ENCODE data around the gene MRPL22.

DNA sequence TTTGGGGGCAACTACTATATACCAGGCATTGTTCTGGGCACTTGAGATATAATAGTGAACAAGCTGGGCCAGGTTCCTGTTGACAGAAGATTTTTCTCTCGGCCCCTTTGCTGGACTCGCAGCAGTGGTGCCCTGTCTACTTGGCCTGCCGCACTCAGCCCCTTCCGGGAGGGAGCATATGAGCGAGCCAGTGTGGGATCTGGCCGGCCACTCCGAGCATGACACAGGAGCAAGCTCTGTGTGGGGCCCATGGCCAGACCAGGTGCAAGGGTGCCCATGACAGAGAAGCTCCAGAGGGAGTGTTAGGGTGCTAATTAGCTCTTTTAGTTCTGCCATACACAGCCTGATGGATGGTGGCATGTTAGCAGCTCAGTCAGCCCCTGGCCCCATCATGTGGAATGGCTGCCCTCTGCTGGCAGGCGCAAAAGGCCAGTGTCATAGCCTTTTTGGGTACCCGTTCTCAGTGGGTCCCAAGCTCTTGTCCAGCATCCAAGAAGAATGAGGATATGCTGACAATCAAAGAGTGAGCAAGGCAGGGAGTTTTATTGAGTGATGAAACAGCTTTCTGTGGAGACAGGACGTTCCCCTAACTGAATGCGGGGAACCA lies 63.4 kb downstream of the MRPL22 start:
- TF ChIP-seq, protein P1, sequence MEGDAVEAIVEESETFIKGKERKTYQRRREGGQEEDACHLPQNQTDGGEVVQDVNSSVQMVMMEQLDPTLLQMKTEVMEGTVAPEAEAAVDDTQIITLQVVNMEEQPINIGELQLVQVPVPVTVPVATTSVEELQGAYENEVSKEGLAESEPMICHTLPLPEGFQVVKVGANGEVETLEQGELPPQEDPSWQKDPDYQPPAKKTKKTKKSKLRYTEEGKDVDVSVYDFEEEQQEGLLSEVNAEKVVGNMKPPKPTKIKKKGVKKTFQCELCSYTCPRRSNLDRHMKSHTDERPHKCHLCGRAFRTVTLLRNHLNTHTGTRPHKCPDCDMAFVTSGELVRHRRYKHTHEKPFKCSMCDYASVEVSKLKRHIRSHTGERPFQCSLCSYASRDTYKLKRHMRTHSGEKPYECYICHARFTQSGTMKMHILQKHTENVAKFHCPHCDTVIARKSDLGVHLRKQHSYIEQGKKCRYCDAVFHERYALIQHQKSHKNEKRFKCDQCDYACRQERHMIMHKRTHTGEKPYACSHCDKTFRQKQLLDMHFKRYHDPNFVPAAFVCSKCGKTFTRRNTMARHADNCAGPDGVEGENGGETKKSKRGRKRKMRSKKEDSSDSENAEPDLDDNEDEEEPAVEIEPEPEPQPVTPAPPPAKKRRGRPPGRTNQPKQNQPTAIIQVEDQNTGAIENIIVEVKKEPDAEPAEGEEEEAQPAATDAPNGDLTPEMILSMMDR (conservative IDR thresholded peaks at IDR 0.05 in 1 of 2, IDR thresholded peaks at IDR 0.05 in 1 of 2; ENCODE audit: low read depth in 1 of 2, low read length in 2 of 2), result peak; percentile 27 to 40
- no peak for TF ChIP-seq EZH2 (IDR thresholded peaks at IDR 0.05; ENCODE audit: low read length, missing control alignments)
